A549 (cell line): Measurements from ENCODE around the gene TMC7. TPM values are rescaled to one million over a fixed set of nuclear protein-coding genes. Genes with fewer than 3 reads are reported as not detected.

Experiments
- ATOH8 ChIP-seq: fragments of 250-450 bp; sonication (Bioruptor Pico); IDR thresholded peaks from 2 replicates; pipeline ENCODE4 v1.5.0; 2020; ENCODE audit warnings: low read depth, mild to moderate bottlenecking, moderate library complexity
- BHLHE40 ChIP-seq: IDR thresholded peaks from 2 replicates; pipeline ENCODE4 v1.6.1; 2012; ENCODE audit warnings: low read depth, low read length, inconsistent platforms
- CHD2 ChIP-seq: fragments of 150-350 bp; IDR thresholded peaks from 2 replicates; pipeline ENCODE4 v1.6.1; 2014; ENCODE audit warnings: low read length; ENCODE audit not compliant: partially characterized antibody
- CTCF ChIP-seq: fragments of >200 bp; sonication (Bioruptor Twin); formaldehyde crosslinking; IDR thresholded peaks from 3 replicates; pipeline ENCODE4 v1.5.1; 2016
- EHF ChIP-seq: fragments of 250-450 bp; sonication (Bioruptor Pico); IDR thresholded peaks from 2 replicates; pipeline ENCODE4 v1.5.0; 2020; ENCODE audit warnings: mild to moderate bottlenecking
- EHMT2 ChIP-seq: fragments of 200-600 bp; sonication (generic); IDR thresholded peaks from 2 replicates; pipeline ENCODE4 v1.6.1; 2016; ENCODE audit warnings: antibody characterized with exemption, low read depth, mild to moderate bottlenecking, moderate library complexity
- ESRRA ChIP-seq: fragments of 150-350 bp; IDR thresholded peaks from 2 replicates; pipeline ENCODE4 v1.6.1; 2014; ENCODE audit warnings: mild to moderate bottlenecking, low read length, borderline replicate concordance
- FOSB ChIP-seq: fragments of 250-450 bp; sonication (Bioruptor Pico); IDR thresholded peaks from 2 replicates; pipeline ENCODE4 v1.5.0; 2020; ENCODE audit warnings: mild to moderate bottlenecking, moderate library complexity
- FOSL2 ChIP-seq, 2 experiments: fragments of 450-650 bp in 1 of 2; fragments of >200 bp in 1 of 2; sonication (Bioruptor Twin) in 1 of 2; formaldehyde crosslinking; IDR thresholded peaks; 2 replicates each; pipeline versions ENCODE4 v1.5.0 to v1.6.1; 2016 to 2020; ENCODE audit warnings: mild to moderate bottlenecking in 1 of 2, moderate library complexity in 1 of 2
- HES2 ChIP-seq: fragments of >200 bp; sonication (Bioruptor Twin); formaldehyde crosslinking; IDR thresholded peaks from 2 replicates; pipeline ENCODE4 v1.6.1; 2016
- HEYL ChIP-seq: fragments of 250-450 bp; sonication (Bioruptor Pico); IDR thresholded peaks from 2 replicates; pipeline ENCODE4 v1.8.0; 2021; ENCODE audit warnings: mild to moderate bottlenecking, moderate library complexity
- HMGXB4 ChIP-seq: fragments of 250-450 bp; sonication (Bioruptor Pico); IDR thresholded peaks from 2 replicates; pipeline ENCODE4 v1.5.0; 2021; ENCODE audit warnings: mild to moderate bottlenecking, moderate library complexity, borderline replicate concordance
- HOXA7 ChIP-seq: fragments of 250-450 bp; sonication (Bioruptor Pico); IDR thresholded peaks from 2 replicates; pipeline ENCODE4 v1.5.0; 2020; ENCODE audit warnings: mild to moderate bottlenecking, moderate library complexity
- HOXB13 ChIP-seq: fragments of 250-450 bp; sonication (Bioruptor Pico); IDR thresholded peaks from 2 replicates; pipeline ENCODE4 v1.5.0; 2020; ENCODE audit warnings: low read depth, mild to moderate bottlenecking, moderate library complexity
- HOXB5 ChIP-seq: fragments of 250-450 bp; sonication (Bioruptor Pico); IDR thresholded peaks from 2 replicates; pipeline ENCODE4 v1.5.0; 2020; ENCODE audit warnings: mild to moderate bottlenecking, moderate library complexity
- JUN ChIP-seq, 2 experiments: fragments of >200 bp; sonication (Bioruptor Twin); formaldehyde crosslinking; IDR thresholded peaks; 2 replicates in 1 of 2; 3 replicates in 1 of 2; pipeline ENCODE4 v1.6.1; 2016 to 2017
- JUNB ChIP-seq: fragments of >200 bp; sonication (Bioruptor Twin); formaldehyde crosslinking; IDR thresholded peaks from 2 replicates; pipeline ENCODE4 v1.6.1; 2016
- KDM5A ChIP-seq: fragments of 200-600 bp; sonication (generic); IDR thresholded peaks from 2 replicates; pipeline ENCODE4 v1.6.1; 2016; ENCODE audit warnings: antibody characterized with exemption, mild to moderate bottlenecking
- MAFK ChIP-seq: fragments of 450-650 bp; IDR thresholded peaks from 2 replicates; pipeline ENCODE4 v1.6.1; 2014; ENCODE audit not compliant: partially characterized antibody
- MAX ChIP-seq: IDR thresholded peaks from 2 replicates; pipeline ENCODE4 v1.6.1; 2012
- MAZ ChIP-seq: fragments of 150-350 bp; IDR thresholded peaks from 2 replicates; pipeline ENCODE4 v1.6.1; 2014; ENCODE audit warnings: antibody characterized with exemption, low read depth, low read length, borderline replicate concordance
- NR3C1 ChIP-seq: fragments of >200 bp; sonication (Bioruptor Twin); formaldehyde crosslinking; IDR thresholded peaks from 3 replicates; pipeline ENCODE4 v1.6.1; 2017
- PBX3 ChIP-seq: IDR thresholded peaks from 2 replicates; pipeline ENCODE4 v1.6.1; 2012
- PHF8 ChIP-seq: fragments of 200-600 bp; sonication (generic); IDR thresholded peaks from 2 replicates; pipeline ENCODE4 v1.6.1; 2016; ENCODE audit warnings: low read depth, mild to moderate bottlenecking, antibody characterized with exemption, moderate library complexity, borderline replicate concordance
- POLR2A ChIP-seq: IDR thresholded peaks from 2 replicates; pipeline ENCODE4 v1.6.1; 2012; ENCODE audit warnings: mild to moderate bottlenecking, low read length
- POLR2AphosphoS2 ChIP-seq: conservative IDR thresholded peaks from 2 replicates; pipeline ENCODE4 v1.6.1; 2012; ENCODE audit warnings: low read length, improper control_type of control experiment, inconsistent platforms
- RAD21 ChIP-seq, 2 experiments: fragments of >200 bp in 1 of 2; sonication (Bioruptor Twin) in 1 of 2; formaldehyde crosslinking in 1 of 2; IDR thresholded peaks in 1 of 2; conservative IDR thresholded peaks in 1 of 2; 2 replicates in 1 of 2; 3 replicates in 1 of 2; pipeline ENCODE4 v1.6.1; 2012 to 2018; ENCODE audit warnings: inconsistent platforms in 1 of 2
- RCOR1 ChIP-seq: fragments of 150-350 bp; IDR thresholded peaks from 2 replicates; pipeline ENCODE4 v1.6.1; 2014; ENCODE audit warnings: antibody characterized with exemption, low read length, low read depth
- RFX5 ChIP-seq: fragments of 450-650 bp; IDR thresholded peaks from 2 replicates; pipeline ENCODE4 v1.7.1; 2014; ENCODE audit warnings: antibody characterized with exemption, mild to moderate bottlenecking, moderate library complexity
- RNF2 ChIP-seq: fragments of 200-600 bp; sonication (generic); IDR thresholded peaks from 2 replicates; pipeline ENCODE4 v1.6.1; 2016; ENCODE audit warnings: low read depth, mild to moderate bottlenecking, antibody characterized with exemption, moderate library complexity, borderline replicate concordance
- TFCP2L1 ChIP-seq: fragments of 250-450 bp; sonication (Bioruptor Pico); IDR thresholded peaks from 2 replicates; pipeline ENCODE4 v1.5.0; 2021; ENCODE audit warnings: mild to moderate bottlenecking
- ZC3H11A ChIP-seq: fragments of 450-650 bp; IDR thresholded peaks from 2 replicates; pipeline ENCODE4 v1.6.1; 2014; ENCODE audit warnings: antibody characterized with exemption, mild to moderate bottlenecking
- polyA plus RNA-seq, 4 experiments: library from polyadenylated mRNA; depleted of rRNA in 3 of 4; stranded (reverse); fragments of >200 nt; fragmentation: RNase III in 1 of 4; extraction: RNeasy Plus Mini Kit Qiagen cat#74134 plus additional on column Dnase treatment in 1 of 4; gene quantifications; 2 replicates in 3 of 4; 3 replicates in 1 of 4; pipeline ENCODE4 v1.2.3, GENCODE V29; 2011 to 2017

Gene TMC7
- polyA plus RNA-seq, 2 of the 4 experiments (the other 2 are of a cell fraction), result 7.0 to 9.4 TPM

- no peak for TF ChIP-seq RAD21 (conservative IDR thresholded peaks at IDR 0.05 in 1 of 2, IDR thresholded peaks at IDR 0.05 in 1 of 2)
- TF ChIP-seq EHMT2, result no peak
- no peak for TF ChIP-seq FOSB
- peak; percentile 79 for TF ChIP-seq MAX
- TF ChIP-seq MAFK, result peak; percentile 82
- TF ChIP-seq FOSL2 (IDR thresholded peaks at IDR 0.05), result no peak
- TF ChIP-seq FOSL2 (CRISPR knock-in tag; IDR thresholded peaks at IDR 0.05), result peak; percentile 69
- TF ChIP-seq BHLHE40, result no peak
- peak; percentile 75 for TF ChIP-seq RFX5
- TF ChIP-seq RNF2, result no peak
- no peak for TF ChIP-seq NR3C1
- TF ChIP-seq HOXB5 (CRISPR knock-in tag), result 0 out of 2 replicates have a peak, but pooled peaks have one; percentile 32
- TF ChIP-seq HEYL (CRISPR knock-in tag), result no peak
- peak; percentile 97 for TF ChIP-seq PBX3
- TF ChIP-seq HOXA7 (CRISPR knock-in tag), result no peak
- TF ChIP-seq HMGXB4 (CRISPR knock-in tag), result 0 out of 2 replicates have a peak, but pooled peaks have one; percentile 6
- no peak for TF ChIP-seq HOXB13 (CRISPR knock-in tag)
- TF ChIP-seq JUN (IDR thresholded peaks at IDR 0.05), result peak; percentile 67 to 86; a peak in 4 of 5 replicates
- TF ChIP-seq CHD2, result no peak
- TF ChIP-seq ZC3H11A, result no peak
- TF ChIP-seq POLR2AphosphoS2, result no peak; the same call in 1 of the 2 replicates
- TF ChIP-seq EHF, result no peak
- peak; percentile 31; the same call in 1 of the 2 replicates for TF ChIP-seq KDM5A
- no peak for TF ChIP-seq ATOH8 (CRISPR knock-in tag)
- no peak for TF ChIP-seq HES2
- TF ChIP-seq POLR2A, result peak; percentile 17; the same call in 1 of the 2 replicates
- 0 out of 2 replicates have a peak, but pooled peaks have one; percentile 10 for TF ChIP-seq RCOR1
- TF ChIP-seq JUNB, result no peak
- no peak for TF ChIP-seq ESRRA
- TF ChIP-seq TFCP2L1 (CRISPR knock-in tag), result peak; percentile 29; the same call in 1 of the 2 replicates
- peak; percentile 55; the same call in 1 of the 2 replicates for TF ChIP-seq PHF8
- TF ChIP-seq MAZ, result no peak
- TF ChIP-seq CTCF, result no peak
Observed at GRCh38 chr16:19067349-19068236, 83.9 kb downstream of the TMC7 start, which contains the start of gene COQ7 (continued).
